Neural progenitor cell (in vitro differentiated cells): ENCODE measurements around the gene IL1RAPL1. TPM values are rescaled to one million over a fixed set of nuclear protein-coding genes. Genes with fewer than 3 reads are reported as not detected.

Source experiments
- DNase-seq: peaks from one replicate; pipeline ENCODE4 v3.0.0-alpha.2; 2016; ENCODE audit warnings: low spot score
- H2AFZ ChIP-seq: fragments of 200-600 bp; sonication (generic); replicated peaks from 2 replicates; pipeline ENCODE4 v1.6.1; 2016; ENCODE audit warnings: antibody characterized with exemption
- H3F3A ChIP-seq: fragments of 200-600 bp; sonication (generic); 2 replicates; pipeline ENCODE4 v1.6.1; 2016; ENCODE audit warnings: antibody characterized with exemption, low read depth
- H3K27ac ChIP-seq: fragments of 200-600 bp; sonication (generic); 2 replicates; pipeline ENCODE4 v1.5.1; 2016; ENCODE audit warnings: mild to moderate bottlenecking
- H3K27me3 ChIP-seq: fragments of 200-600 bp; sonication (generic); 2 replicates; pipeline ENCODE4 v1.6.1; 2016; ENCODE audit warnings: mild to moderate bottlenecking, moderate library complexity
- H3K36me3 ChIP-seq: fragments of 200-600 bp; sonication (generic); 2 replicates; pipeline ENCODE4 v1.5.1; 2016
- H3K4me1 ChIP-seq: fragments of 200-600 bp; sonication (generic); 2 replicates; pipeline ENCODE4 v1.6.1; 2016; ENCODE audit warnings: mixed run types
- H3K4me2 ChIP-seq: fragments of 200-600 bp; sonication (generic); 2 replicates; pipeline ENCODE4 v1.6.1; 2016
- H3K4me3 ChIP-seq: fragments of 200-600 bp; sonication (generic); 2 replicates; pipeline ENCODE4 v1.5.1; 2016
- H3K79me2 ChIP-seq: fragments of 200-600 bp; sonication (generic); 2 replicates; pipeline ENCODE4 v1.6.1; 2016; ENCODE audit warnings: low read depth
- H3K9ac ChIP-seq: fragments of 200-600 bp; sonication (generic); 2 replicates; pipeline ENCODE4 v1.6.1; 2016
- H3K9me3 ChIP-seq: fragments of 200-600 bp; sonication (generic); 2 replicates; pipeline ENCODE4 v1.5.1; 2016; ENCODE audit warnings: low read depth
- H4K20me1 ChIP-seq: fragments of 200-600 bp; sonication (generic); 2 replicates; pipeline ENCODE4 v1.6.1; 2016; ENCODE audit warnings: low read depth
- H3K27ac Mint-ChIP-seq: 3 replicates; pipeline ENCODE4 v1.8.0; 2021; ENCODE audit warnings: mixed read lengths
- H3K27me3 Mint-ChIP-seq: 2 replicates; pipeline ENCODE4 v1.8.0; 2022; ENCODE audit warnings: low read depth, mild to moderate bottlenecking, inconsistent platforms, moderate library complexity, mixed read lengths; ENCODE audit not compliant: insufficient read depth
- H3K36me3 Mint-ChIP-seq: 3 replicates; pipeline ENCODE4 v1.8.0; 2021; ENCODE audit warnings: mixed read lengths
- H3K4me1 Mint-ChIP-seq: 3 replicates; pipeline ENCODE4 v1.8.0; 2021; ENCODE audit warnings: mixed read lengths
- H3K4me3 Mint-ChIP-seq: 3 replicates; pipeline ENCODE4 v1.8.0; 2021; ENCODE audit warnings: mild to moderate bottlenecking, moderate library complexity, mixed read lengths
- H3K9me3 Mint-ChIP-seq: 3 replicates; pipeline ENCODE4 v1.8.0; 2020; ENCODE audit warnings: mixed read lengths
- CTCF ChIP-seq: fragments of 200-600 bp; sonication (generic); IDR thresholded peaks from 2 replicates; pipeline ENCODE4 v1.5.1; 2017; ENCODE audit warnings: antibody characterized with exemption, mild to moderate bottlenecking
- EZH2 ChIP-seq: fragments of 200-600 bp; sonication (generic); IDR thresholded peaks from 2 replicates; pipeline ENCODE4 v1.6.1; 2017; ENCODE audit warnings: antibody characterized with exemption, mild to moderate bottlenecking, moderate library complexity
- EZH2phosphoT487 ChIP-seq: fragments of 200-600 bp; sonication (generic); IDR thresholded peaks from 2 replicates; pipeline ENCODE4 v1.6.1; 2017; ENCODE audit warnings: antibody characterized with exemption
- total RNA-seq: library from RNA; depleted of rRNA; stranded (reverse); fragments of >200 nt; gene quantifications from 2 replicates; pipeline ENCODE4 v1.2.3, GENCODE V29; 2015; ENCODE audit warnings: low replicate concordance

The IL1RAPL1 gene
- total RNA-seq, 1 donor from 2014 or later, result 13.4 TPM

DNA sequence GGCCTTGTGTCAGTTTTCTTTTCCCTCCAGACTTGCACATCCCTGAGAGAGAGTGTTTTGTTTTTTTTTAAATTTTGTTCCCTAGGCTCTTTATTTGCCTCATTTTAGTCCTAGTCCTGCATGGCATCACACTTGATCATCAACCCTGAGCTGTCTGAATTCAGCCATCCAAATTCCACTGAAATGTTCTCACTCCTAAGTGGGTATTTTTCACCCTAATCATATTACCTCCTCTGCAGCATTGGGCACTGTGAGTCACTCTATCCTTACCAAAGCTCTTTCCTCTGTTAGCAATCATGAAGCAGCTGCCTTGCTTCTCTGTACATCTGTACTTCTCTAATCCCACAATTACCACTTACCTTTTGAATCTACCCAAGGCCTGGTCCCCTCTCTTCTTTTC, 1271.5 kb downstream of the IL1RAPL1 start:
- no peaks in the 10 kb centered on the region for H3K27me3 ChIP-seq
- Mint-ChIP-seq H3K27me3 (peaks cover 6% of the 10 kb centered on the region), H3K27ac (no peak overlapping the region), H3K36me3 (no peaks in the 10 kb centered on the region), H3K4me3 (no peak overlapping the region), H3K4me1 (no peaks in the 10 kb centered on the region), H3K9me3 (no peaks in the 10 kb centered on the region)
- H3K27ac ChIP-seq, result no peak overlapping the region
- H3K4me2 ChIP-seq, result no peak overlapping the region
- TF ChIP-seq EZH2, result no peak
- TF ChIP-seq CTCF, result no peak
- TF ChIP-seq EZH2phosphoT487, result no peak
- H3K4me1 ChIP-seq, result no peaks in the 10 kb centered on the region
- H3K9ac ChIP-seq, result no peak overlapping the region
- H3K79me2 ChIP-seq, result no peaks in the 10 kb centered on the region
- no peak for DNase-seq
- no peak overlapping the region for H2AFZ ChIP-seq
- no peak overlapping the region for H3K4me3 ChIP-seq
- no peaks in the 10 kb centered on the region for H4K20me1 ChIP-seq
- H3F3A ChIP-seq, result no peaks in the 10 kb centered on the region
- H3K9me3 ChIP-seq, result no peaks in the 10 kb centered on the region
- H3K36me3 ChIP-seq, result no peaks in the 10 kb centered on the region

- H3K4me1 Mint-ChIP-seq, result peaks cover 2% of the 10 kb centered on the region
- H4K20me1 ChIP-seq, result no peaks in the 10 kb centered on the region
- no peaks in the 10 kb centered on the region for H3K36me3 Mint-ChIP-seq
- no peaks in the 10 kb centered on the region for H3K9me3 ChIP-seq
- no peak overlapping the region for H3K4me2 ChIP-seq
- no peak overlapping the region for H3K27ac ChIP-seq
- H3K9ac ChIP-seq, result no peak overlapping the region
- no peak overlapping the region for H3K4me3 Mint-ChIP-seq
- H3K4me3 ChIP-seq, result no peak overlapping the region
- H3K36me3 ChIP-seq, result no peaks in the 10 kb centered on the region
- no peaks in the 10 kb centered on the region for H3K4me1 ChIP-seq
- DNase-seq, result no peak
- H3F3A ChIP-seq, result no peaks in the 10 kb centered on the region
- no peak overlapping the region for H2AFZ ChIP-seq
- H3K27ac Mint-ChIP-seq, result no peak overlapping the region
- H3K27me3 Mint-ChIP-seq, result peaks cover 3% of the 10 kb centered on the region
- no peak for TF ChIP-seq EZH2phosphoT487
- no peak for TF ChIP-seq EZH2
- TF ChIP-seq CTCF, result no peak
- H3K79me2 ChIP-seq, result no peaks in the 10 kb centered on the region
- H3K9me3 Mint-ChIP-seq, result no peaks in the 10 kb centered on the region
- no peaks in the 10 kb centered on the region for H3K27me3 ChIP-seq
These were observed 1275.0 kb downstream of the IL1RAPL1 start for GRCh38 chrX:29862126-29862677.

- peaks cover 5% of the 10 kb centered on the region for H3K9me3 Mint-ChIP-seq
- H3K4me1 Mint-ChIP-seq, result peaks cover 18% of the 10 kb centered on the region
- H3K27ac Mint-ChIP-seq, result no peak overlapping the region
- no peaks in the 10 kb centered on the region for H3K36me3 Mint-ChIP-seq
- DNase-seq, result no peak
- TF ChIP-seq EZH2 (no peak), EZH2phosphoT487 (no peak), CTCF (no peak)
- H2AFZ ChIP-seq, result no peak overlapping the region
- H4K20me1 ChIP-seq, result no peaks in the 10 kb centered on the region
- H3K4me3 ChIP-seq, result no peak overlapping the region
- no peak overlapping the region for H3K9ac ChIP-seq
- H3K4me2 ChIP-seq, result no peak overlapping the region
- H3K9me3 ChIP-seq, result no peaks in the 10 kb centered on the region
- H3K27me3 ChIP-seq, result no peaks in the 10 kb centered on the region
- no peak overlapping the region for H3K27ac ChIP-seq
- no peaks in the 10 kb centered on the region for H3K79me2 ChIP-seq
- no peaks in the 10 kb centered on the region for H3K36me3 ChIP-seq
- no peaks in the 10 kb centered on the region for H3F3A ChIP-seq
- no peaks in the 10 kb centered on the region for H3K27me3 Mint-ChIP-seq
- peaks cover 5% of the 10 kb centered on the region for H3K4me1 ChIP-seq
- H3K4me3 Mint-ChIP-seq, result no peak overlapping the region
These were observed 1280.7 kb downstream of the IL1RAPL1 start for GRCh38 chrX:29867971-29868370.
